Measurements from ENCODE around the gene ATXN10. TPM values are rescaled to one million over a fixed set of nuclear protein-coding genes. Genes with fewer than 3 reads are reported as not detected.
"Not testable (repeated sequence)": the region's sequence is repeated elsewhere in the genome, so short reads cannot be mapped to it uniquely, and the experiment has no call there.

ATXN10 gene
- polyA plus RNA-seq, 1 donor = 312 TPM

DNA sequence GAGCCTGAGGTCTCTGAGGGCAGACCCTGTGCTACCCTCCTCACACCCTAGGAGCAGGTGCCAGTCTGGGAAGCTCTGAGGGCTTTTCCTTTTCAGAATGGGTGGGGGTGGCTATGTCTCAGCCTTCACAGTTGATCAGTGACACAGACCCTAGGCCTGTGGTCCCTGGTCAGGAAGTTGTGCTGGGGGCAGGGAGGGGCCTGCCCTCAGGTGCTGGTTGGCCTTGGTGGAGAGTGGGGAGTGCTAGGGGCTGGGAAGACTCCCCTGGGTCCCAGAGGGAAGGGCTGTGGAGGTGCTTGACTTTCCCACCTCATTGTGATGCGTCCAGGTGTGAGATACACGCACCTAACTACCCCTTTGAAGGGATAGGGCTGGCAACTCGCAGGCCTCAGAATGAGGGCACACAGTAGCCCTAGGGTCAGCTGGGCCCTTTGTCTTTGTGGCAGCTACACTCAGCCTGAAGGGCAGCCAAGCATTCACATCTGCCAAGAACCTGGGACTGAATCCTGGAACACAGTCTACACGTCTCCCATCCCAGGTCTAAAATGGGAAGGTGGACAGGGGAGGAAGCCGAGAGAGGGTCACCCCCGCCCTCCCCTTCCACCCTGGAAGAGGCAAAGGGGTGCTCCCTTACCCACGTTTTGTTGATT, 31.2 kb upstream of the ATXN10 start:
- DNase-seq = no peak

- no peak for DNase-seq
Observed at GRCh38 chr22:45640941-45641621, 30.6 kb upstream of the ATXN10 start.

DNA sequence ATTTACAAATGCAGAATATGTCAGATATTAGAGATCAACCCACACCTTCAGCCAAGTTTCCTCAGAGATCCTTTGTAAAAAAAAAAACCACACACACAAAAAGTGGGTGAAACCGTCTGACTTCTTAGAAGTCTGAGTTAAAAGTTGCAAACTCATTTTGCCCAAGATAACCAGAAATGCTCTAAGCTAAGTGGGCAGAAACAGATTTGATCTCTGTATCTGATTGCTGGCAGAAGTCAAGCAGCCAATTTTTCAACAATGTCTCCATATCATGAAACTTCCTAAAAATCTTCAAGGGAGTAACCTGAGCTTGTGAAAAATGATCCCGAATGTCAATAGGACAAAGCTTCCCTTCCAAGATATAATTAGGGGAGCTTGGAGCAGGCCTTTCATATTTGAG, 28.6 kb upstream of the ATXN10 start:
- no peak for DNase-seq

GRCh38 chr22:45644714-45645113, 26.9 kb upstream of the ATXN10 start:
- DNase-seq = no peak

DNA sequence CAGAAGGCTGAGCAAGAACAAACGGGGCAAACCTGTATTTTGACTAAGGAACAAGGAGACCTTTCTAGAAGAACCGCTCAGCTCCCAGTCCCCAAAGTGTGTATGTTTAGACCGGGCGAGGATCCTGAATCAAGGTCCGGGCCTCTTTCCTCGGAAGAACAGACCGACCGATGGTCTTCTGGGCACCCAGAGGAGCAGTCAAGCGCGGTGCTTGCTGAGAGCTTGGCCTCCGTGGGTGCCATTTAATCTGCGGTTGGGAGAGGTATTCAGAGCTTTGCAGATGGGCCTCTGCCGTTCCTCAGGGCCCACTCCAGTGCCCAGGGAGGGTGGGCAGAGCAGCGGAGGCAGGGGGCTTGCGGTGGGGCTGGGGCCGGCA, 26.5 kb upstream of the ATXN10 start:
- DNase-seq = no peak

GRCh38 chr22:45645526-45646414, 25.9 kb upstream of the ATXN10 start:
- no peak for DNase-seq

DNA sequence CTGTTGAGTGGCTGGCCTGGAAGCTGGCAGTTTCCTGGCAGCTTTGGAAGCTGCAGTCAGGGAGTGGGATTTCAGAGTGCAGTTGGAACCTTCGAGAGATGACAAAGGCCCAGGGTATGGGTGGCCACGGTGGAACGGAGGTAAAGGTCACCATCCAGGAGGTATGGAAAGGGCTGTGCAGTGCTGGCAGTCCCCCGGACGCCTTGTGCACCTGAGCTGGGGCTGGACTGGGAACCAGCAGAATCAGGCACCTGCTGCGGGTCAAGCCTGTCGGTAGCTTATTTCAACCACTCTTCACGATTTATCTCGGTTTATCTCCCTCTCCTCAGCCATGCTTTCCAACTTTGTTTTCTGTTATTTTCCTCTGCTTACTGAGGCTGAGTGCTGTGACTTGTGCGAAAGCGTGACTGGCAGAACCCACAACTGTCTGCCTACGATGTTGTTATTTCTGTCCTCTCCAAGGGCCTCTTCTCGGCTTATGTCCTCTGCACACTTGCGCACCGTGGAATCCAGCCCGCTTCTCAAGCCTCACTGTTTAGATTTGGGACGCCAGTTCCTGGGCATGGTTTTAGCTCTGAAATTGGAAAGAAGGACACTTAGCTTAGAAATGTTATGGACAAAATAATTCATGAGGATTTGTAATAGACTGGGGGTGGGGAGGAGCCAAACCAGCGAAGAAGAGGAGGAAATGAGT, 24.0 kb upstream of the ATXN10 start:
- DNase-seq = no peak

DNA sequence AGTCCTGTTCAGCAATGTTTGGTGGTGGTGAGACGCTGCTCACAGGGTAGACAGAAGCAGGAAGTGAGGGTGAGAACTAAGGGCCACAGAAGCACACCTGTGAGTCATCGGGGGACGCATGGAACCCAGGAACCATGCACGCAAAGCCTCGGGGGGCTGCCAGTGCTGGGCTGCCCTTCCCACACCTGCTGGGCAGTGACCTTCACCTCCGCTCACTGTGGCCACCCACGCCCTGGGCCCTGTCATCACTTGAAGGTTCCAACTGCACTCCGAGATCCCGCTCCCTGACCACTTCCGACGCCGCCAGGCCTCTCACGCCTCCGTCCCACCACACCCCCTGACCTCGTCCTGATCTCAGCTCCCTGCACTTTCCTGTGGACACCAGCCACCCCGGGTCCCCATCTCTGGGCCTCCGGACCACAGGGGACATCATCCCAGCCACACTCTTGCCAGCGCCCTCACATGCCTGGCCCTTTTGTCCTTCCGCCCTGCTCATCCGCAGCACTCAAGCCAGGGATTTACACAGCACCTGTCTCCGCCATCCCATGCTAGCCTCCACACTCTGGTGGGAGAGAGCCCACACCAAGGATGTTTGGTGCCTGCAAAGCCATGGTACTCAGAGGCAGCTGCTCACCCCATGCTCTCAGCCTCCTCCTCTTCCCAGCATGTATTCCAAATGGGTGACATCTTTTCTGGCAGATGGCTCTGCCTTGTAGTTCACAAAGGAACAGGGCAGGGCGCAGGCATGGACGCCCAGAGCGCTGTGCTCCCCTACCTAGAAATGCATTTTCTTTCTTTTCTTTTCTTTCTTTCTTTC, 23.1 kb upstream of the ATXN10 start:
- DNase-seq = no peak

DNA sequence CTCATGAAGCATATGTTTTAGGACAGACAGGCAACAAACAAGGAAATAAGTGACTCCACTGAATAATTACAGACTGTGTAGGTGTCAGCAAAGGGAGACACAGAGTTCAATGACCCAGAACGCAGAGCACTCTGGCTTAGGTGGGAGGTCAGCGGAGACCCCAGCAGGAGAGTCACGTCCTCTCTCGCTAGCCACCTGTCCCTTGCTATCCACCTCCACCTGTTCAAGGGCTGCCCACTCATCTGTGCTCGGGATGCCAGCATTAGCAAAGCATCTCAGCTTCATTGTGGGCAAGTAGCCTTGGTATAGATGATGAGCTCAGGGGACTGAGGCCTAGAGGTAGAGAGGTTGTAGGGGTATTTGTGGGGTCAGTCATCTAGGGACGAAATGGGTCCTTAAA, 21.8 kb upstream of the ATXN10 start:
- DNase-seq = no peak

DNA sequence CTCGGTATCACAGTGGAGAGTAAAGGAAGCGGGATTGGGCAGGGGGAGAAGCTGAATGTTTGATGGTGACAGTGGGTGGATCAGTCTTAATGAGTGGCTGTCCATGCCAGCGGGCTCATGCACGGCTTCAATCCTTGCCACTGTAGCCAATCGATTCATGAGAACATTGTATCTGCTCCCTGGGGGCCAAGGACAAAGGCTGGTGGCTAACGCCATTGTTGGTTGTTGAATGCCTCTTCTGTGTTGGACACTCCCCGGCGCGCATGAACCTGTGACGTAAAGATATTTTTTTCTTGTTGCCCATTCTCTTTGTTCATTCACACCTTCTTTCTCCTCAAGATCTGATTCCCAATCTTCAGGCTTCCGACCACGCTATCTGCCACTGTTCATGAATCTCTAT, 20.9 kb upstream of the ATXN10 start:
- no peak for DNase-seq

- DNase-seq = no peak
Observed at GRCh38 chr22:45651931-45652528, 19.6 kb upstream of the ATXN10 start.

DNA sequence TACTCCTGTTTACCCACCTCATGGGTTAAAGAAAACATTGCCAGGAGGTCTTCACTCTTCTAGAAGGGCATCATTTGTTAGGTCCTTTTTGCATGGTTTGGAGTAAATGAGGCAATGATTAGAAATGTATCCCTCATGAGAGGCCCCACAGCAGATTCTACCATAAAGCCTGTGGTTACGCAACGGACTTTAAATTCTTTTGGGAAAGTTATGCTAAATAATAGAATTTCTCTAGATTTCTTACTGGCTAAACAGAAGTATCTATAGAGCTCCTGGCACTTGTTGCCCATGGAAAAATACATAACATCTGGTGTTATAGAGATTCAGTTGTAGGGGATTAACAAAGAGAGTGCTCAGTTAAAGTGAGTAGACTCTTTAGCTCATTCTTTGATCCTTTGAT, 15.1 kb upstream of the ATXN10 start:
- DNase-seq = no peak

GRCh38 chr22:45657701-45658100, 13.9 kb upstream of the ATXN10 start:
- DNase-seq = no peak

DNA sequence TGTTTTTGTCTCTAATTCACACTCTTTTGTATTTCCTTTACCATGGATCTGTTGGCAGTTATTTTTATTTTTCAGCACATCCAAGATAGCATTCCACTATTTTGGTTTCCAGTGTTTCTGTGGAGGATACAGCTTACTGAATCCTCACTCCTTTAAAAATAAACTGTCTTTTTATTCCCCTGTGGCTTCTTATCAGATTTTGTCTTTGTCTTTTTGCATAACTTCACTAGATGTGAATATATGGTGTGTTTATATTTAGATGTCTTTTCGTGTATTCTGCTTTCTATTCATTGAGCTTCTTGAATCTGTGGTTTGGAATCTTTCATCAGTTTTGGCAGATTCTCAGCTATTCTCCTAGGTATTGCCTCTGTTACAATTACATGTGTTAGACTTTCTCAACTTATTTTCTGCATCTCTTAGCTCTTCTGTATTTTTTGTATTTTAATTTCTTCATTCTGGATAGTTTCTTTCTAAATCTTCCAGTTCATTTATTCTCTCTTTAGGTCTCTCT, 7.4 kb upstream of the ATXN10 start:
- DNase-seq = no peak

GRCh38 chr22:45667486-45667885, 4.1 kb upstream of the ATXN10 start:
- no peak for DNase-seq

GRCh38 chr22:45670363-45670762, 1.3 kb upstream of the ATXN10 start:
- DNase-seq = not testable (repeated sequence)

DNA sequence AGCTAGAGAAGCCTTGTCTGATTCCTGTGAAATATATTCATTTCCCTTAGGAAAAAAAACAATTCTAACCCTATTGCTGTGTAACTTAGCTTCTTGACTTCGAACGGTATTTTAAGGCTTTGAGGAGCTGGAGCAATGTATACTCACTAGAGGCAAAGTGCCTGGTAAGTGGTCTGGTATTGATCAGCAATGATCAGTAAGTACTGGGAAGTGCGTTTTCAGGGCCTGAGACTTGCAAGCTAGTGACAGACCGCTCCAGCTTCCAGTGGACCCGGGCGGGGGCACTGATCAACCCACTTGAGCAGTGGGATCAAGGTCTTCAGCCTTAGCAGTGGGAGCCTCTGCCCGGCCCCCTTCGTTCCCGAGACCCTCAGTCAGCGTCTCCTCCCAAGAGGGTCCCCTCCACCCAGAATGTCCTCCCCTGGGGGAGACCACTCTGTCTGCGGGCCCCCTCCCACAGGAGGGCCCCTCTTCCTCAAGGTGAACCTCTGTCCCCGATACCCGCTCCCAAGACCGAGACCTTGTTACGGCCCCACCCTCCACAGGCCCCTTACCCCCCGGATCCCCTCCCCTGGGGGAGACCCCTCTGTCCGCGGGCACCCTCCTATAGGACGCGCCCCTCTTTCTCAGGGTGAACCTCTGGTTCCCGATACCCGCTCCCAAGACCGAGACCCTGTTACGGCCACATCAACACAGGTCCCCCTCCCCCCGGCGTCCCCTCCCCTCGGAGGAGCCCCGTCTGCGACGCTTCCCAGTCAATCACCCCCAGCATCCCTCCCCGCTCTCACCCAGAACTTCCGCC, 452 bp upstream of the ATXN10 start:
- DNase-seq = no peak

DNA sequence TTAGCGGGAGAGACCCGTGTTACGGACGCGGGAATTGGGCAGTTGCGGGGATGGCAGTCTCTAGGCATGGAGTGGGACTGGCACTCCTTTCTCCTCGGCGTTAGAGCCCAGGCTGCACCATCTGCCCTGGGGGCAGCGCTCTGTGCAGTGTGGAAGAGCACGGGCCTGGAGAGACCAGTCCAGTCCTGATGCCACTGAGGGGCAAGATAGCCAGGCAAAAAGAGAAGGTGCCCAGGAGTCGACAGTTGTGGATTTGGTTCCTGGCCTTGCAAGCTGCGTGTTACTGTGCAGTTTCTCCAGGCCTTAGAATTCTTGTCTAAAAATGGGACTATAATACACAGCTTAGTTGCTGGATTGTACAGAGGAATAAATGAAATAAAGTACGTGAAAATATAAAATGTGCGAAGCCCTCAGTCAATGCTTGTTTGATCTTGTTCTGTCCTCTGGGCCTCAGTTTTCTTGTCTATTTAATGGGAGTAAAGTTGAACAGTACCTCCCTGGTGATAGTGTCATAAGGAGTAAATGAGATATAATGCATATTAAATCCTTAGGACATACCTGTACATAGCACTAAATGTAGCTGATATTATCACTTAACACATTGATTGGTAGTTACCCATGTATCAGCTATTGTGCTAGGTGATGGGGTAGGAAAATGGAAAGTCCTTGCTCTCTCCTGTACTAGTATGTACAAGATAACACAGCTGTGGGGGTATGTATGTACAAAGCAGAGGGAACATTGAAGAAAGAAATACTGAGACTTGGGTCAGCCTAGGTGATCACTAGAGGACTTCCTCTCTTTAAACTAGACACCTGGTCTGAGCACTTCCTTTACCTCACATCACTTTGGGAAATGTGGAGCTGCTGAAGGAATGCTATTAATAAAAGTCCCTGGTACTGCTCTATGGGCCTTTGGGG, 1.2 kb downstream of the ATXN10 start:
- DNase-seq = no peak
